CD4-positive, alpha-beta T cell treated with Interferon alpha-2 for 1 hour (primary cell): ENCODE results near the gene CEBPG.
A peak's percentile ranks its signal among the peaks of the same experiment; 100 is the strongest.

ENCODE experiments used
- DNase-seq, 2 donors: peaks; one replicate each; pipeline ENCODE4 v3.0.0-alpha.2; 2020 to 2022

The CEBPG gene

GRCh38 chr19:33426621-33427361 is 53.3 kb downstream of the CEBPG start:
- no peak for DNase-seq

GRCh38 chr19:33427801-33428626 is 54.5 kb downstream of the CEBPG start:
- no peak for DNase-seq

GRCh38 chr19:33428627-33429125 is 55.2 kb downstream of the CEBPG start:
- no peak for DNase-seq

GRCh38 chr19:33429891-33430673 is 56.6 kb downstream of the CEBPG start:
- peak; percentile 10 to 46 for DNase-seq

- peak; percentile 42 to 61 for DNase-seq
Measured at GRCh38 chr19:33430674-33431277, 57.3 kb downstream of the CEBPG start.

- DNase-seq: no peak
Measured at GRCh38 chr19:33432015-33432414, 58.5 kb downstream of the CEBPG start.
